ENCODE measurements around the gene SLC43A2.
"Not testable (repeated sequence)": the region's sequence is repeated elsewhere in the genome, so short reads cannot be mapped to it uniquely, and the experiment has no call there.

The SLC43A2 gene

DNA sequence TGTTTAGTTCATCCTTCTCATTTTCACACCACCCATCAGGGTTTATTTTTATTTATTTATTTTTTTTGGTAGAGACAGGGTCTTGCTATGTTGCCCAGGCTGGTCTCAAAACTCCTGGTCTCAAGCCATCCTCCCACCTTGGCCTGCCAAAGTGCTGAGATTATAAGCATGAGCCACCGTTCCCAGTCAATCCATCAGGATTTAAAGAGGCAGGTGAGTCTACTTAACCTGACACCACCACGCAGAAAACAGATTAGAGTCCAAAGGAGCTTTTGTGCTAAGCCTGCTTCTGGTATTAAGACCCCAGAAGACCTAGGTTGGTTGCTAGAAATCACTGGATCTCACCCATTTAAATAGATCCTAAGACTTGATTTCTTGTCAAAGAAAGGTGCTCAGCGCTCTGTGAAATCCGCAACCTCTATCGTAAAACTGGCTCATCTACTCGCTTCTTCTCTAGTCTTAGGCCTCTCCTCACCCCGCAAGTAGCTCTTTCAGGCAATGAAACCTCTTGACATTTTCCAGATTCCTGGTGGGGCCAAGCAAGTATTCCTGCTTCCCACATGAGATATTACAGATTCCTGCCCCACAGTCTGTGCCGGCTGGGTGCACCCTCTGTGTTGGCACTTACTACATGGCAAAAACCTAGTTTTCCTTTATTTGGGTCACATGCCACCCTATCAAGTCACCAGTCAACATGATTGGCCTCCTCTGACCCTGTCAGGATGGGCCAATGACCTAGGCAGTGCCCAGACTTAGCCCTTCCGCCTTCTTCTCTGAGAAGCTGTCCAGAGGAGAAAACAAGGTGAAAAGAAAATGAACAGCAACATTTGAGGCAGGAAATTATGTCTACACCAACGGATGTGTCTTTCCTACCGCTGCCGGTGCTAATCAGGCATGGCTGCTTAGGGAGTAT is 75.0 kb downstream of the SLC43A2 start:
- DNase-seq (ENCODE audit: extremely low spot score, insufficient read length, low read depth) (no peak), FAIRE-seq (no peak)

GRCh38 chr17:1552932-1553331 is 75.7 kb downstream of the SLC43A2 start:
- FAIRE-seq = peak; percentile 90

GRCh38 chr17:1551741-1552140 is 76.9 kb downstream of the SLC43A2 start:
- FAIRE-seq (no peak), DNase-seq (ENCODE audit: extremely low spot score, insufficient read length, low read depth) (no peak)

More at GRCh38 chr17:1552932-1553331, 75.7 kb downstream of the SLC43A2 start:
- no peak for DNase-seq (ENCODE audit: extremely low spot score, insufficient read length, low read depth)

DNA sequence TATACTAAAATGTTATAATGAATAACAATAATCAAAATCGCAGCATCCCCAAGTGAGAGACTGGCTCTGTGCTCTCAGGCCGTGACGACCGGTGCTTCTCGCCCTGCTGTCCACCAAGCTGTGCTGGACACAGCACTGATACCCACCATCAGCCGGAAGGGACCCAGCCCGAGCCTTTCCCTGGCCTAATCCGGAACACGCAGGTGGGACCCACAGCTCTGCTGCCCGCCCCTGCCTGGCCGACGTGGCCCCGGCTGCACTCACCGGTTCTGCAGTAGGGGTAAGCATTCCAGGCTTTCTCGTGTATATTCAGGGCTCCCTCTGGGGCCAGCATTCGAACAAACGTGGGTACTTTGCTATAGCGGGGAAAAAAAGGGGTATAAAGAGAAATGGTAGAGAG is 80.6 kb downstream of the SLC43A2 start:
- DNase-seq (ENCODE audit: extremely low spot score, insufficient read length, low read depth) = no peak
- FAIRE-seq = no peak

DNA sequence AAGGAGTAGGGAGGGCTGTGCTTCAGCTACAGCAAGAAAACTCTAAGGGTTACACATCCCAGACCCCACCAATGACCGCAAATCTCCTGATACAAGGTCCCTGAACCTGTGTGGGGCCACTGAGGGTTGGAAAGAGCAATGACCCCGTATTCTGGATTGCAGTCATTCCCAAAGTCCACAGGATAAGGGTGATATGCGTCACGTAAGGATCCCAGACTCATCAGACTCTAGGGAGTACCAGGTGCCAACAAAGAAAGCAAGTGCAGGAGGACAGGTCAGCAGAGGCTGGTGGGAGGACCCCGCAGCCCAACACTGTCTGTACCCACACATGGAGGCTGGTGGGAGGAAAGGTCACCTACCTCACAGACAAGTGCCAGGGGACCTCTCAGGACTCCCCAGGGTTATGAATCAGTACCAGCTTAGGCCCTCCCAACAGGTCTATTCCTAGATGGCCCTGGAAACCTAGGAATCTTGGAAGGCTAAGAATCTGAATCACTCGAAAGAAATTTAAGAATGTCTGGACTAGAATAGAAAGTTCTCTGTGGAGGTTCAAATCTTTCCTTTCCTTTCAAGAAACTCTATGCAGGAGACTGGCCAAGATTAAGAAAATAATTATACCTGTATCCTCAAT is 82.2 kb downstream of the SLC43A2 start:
- DNase-seq (ENCODE audit: extremely low spot score, insufficient read length, low read depth) (no peak), FAIRE-seq (no peak)

- no peak for DNase-seq (ENCODE audit: extremely low spot score, insufficient read length, low read depth)
- no peak for FAIRE-seq
These were observed 83.0 kb downstream of the SLC43A2 start for GRCh38 chr17:1545618-1546017.

DNA sequence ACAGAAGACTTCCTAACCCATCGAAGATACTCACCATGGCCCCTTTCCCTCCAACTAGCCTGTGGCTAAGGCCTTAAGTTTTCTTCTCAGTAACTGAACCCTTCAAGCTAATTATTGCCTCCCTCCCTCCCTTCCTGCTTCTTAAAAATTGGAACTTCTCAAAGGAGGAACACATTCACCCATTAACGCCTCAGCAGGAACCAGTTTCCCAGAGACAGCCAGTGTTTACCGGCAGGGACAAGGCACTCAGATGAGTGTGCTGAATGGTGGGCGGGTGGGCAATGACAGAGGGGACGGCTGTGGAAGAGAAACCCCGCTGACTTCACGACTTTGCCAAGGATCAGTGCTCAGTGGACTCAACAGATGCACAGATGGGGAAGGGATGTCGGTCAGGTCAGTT is 86.3 kb downstream of the SLC43A2 start:
- no peak for DNase-seq (ENCODE audit: extremely low spot score, insufficient read length, low read depth)
- no peak for FAIRE-seq

- no peak for DNase-seq (ENCODE audit: extremely low spot score, insufficient read length, low read depth)
- FAIRE-seq = no peak
These were observed 87.2 kb downstream of the SLC43A2 start for GRCh38 chr17:1541367-1541904.

- FAIRE-seq (no peak), DNase-seq (ENCODE audit: extremely low spot score, insufficient read length, low read depth) (no peak)
These were observed 88.8 kb downstream of the SLC43A2 start for GRCh38 chr17:1539811-1540210.

DNA sequence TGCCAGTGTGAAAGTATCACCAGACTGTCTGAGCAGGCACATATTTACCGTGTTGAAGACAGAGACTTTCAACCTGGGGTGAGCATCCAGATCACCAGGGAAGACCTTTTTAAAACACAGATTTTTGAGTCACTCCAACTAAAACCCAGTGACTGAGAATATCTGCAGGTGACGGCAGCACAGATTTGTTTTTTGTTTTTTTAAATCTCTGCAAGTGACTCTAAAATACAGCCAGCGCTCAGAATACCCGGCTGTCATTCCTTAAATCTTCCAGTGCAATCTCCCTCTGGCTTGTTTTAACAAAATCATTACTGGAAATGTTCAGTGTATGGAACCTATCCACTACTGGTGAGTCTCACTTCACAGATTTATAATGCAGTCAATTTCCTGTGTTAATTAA is 92.9 kb downstream of the SLC43A2 start:
- FAIRE-seq (no peak), DNase-seq (ENCODE audit: extremely low spot score, insufficient read length, low read depth) (no peak)

DNA sequence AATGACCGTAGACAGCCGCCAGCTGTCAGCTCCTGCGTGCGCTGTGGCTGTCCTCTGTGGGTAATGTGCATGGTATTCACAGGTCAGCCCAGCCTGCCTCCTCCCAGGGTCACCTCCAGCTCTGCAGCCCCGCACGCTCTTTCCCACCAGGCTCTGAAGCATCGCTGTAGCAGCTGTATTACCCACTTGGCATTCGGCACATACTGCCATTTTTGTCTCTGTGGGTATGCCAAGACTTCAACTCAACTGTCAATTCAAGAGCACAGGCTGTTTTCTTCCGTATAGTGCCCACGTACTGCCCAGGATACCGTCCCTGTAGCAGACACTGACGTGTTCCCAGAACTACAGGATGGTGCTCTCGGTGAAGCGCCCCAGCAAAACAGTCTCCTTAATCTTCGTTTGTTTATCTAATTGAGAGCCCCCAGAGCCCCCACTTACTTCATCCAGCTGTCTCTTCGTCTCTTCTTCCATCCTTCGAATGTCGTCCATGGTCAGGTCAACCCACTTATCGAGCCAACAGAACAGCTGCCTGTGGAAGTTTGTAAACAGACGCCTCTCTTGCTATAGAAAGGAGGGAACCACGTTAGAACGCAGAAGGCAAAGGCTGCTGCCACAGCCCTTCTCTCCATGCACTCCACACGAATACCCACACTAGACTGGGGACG is 94.8 kb downstream of the SLC43A2 start:
- DNase-seq (ENCODE audit: extremely low spot score, insufficient read length, low read depth) = no peak
- FAIRE-seq = no peak

DNA sequence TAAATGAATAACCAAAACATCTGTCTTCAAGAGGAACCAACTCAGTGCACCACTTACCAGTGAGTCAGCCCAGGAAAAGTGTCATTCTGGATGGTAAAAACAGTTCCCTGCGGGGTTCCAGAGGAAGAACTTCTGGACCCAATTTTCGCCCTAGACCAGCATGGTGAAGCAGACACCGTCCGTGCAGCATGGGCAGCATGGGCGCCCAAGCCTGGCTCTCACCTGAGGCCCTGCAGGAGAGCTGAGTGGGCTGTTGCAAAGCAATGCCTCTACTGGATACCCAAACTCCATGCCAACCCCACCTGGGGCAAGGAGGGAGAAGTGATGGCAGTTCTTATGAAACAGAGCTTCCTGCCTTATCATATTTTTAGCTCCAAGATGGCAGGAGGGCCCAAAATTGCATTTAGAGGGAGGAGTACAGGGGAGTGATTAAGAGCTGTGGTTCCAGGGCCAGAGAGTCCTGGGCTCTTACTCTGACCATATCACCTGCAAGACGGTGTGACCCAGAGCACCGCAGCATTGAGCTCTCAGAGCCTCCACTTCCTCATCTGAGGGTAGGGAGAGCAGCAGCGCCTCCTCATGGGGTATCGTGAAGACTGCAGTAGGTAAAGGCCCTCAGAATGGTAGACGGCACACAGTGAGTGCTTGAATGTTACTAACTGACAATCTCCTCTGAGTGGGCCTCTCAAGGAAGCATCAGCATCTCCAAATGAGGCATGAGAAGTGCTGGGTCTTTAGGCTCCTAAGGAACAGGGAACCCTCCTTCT is 95.6 kb downstream of the SLC43A2 start:
- no peak for DNase-seq (ENCODE audit: extremely low spot score, insufficient read length, low read depth)
- FAIRE-seq = peak; percentile 12

- FAIRE-seq = no peak
- DNase-seq (ENCODE audit: extremely low spot score, insufficient read length, low read depth) = no peak
These were observed 98.8 kb downstream of the SLC43A2 start for GRCh38 chr17:1529863-1530262.

- not testable (repeated sequence) for DNase-seq (ENCODE audit: extremely low spot score, insufficient read length, low read depth)
These were observed 101.8 kb downstream of the SLC43A2 start for GRCh38 chr17:1526876-1527275.

GRCh38 chr17:1522626-1523025 is 106.0 kb downstream of the SLC43A2 start:
- DNase-seq (ENCODE audit: extremely low spot score, insufficient read length, low read depth) = no peak
- no peak for FAIRE-seq

More at GRCh38 chr17:1526876-1527275, 101.8 kb downstream of the SLC43A2 start:
- not testable (repeated sequence) for FAIRE-seq

DNA sequence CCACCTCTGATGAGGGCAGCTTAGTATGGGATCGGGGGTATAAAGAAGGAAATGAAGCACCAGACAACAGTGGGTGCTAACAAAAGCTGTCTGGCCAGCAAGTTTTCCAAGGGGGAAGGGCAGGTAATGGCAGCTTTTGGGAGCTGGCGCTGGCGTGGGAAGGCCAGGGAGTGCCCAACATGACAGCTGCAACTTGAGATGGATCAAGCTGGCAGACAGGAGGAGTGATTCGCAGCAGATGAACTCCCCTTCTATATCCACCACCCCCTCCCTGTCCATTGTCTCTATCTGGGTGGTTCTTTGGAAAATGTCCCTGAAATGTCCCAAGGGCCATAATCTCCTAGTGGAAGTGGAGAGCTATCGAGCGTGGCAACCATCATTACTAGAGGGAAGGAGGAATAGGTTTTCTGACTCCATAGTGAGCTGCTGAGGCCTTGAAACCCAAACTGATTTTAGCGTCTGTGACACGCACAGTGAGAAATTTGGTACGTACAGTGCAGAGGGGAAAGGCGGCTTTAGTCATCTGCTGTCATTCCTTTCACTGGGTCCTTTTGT is 107.5 kb downstream of the SLC43A2 start:
- DNase-seq (ENCODE audit: extremely low spot score, insufficient read length, low read depth) = no peak
- no peak for FAIRE-seq

DNA sequence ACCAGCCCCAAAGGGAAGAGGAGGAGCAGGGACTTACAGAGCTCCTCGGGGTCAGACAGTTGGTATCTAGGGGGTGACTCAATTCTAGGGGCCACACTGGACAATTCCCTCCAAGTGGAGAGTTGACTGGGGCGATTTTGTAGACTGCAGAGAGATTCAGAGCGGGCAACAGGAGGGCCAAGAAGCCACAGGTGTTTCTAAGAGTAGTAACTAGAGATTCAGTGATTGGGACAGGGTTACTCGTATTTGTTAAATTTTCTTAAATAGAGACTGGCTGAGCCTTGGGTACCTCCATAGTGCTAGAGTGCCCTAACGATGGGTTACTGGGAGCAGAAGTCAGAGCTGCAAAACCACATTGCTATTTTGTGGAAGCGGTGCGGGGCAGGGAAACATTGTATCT is 109.0 kb downstream of the SLC43A2 start:
- DNase-seq (ENCODE audit: extremely low spot score, insufficient read length, low read depth) (no peak), FAIRE-seq (no peak)
